ENCODE results near the gene NDUFA5. TPM values are rescaled to one million over a fixed set of nuclear protein-coding genes. Genes with fewer than 3 reads are reported as not detected.

The NDUFA5 gene
- total RNA-seq, 1 donor from 2014 or later = 118 TPM

- Mint-ChIP-seq H3K36me3 (no peaks in the 10 kb centered on the region), H3K27ac (no peak overlapping the region), H3K4me3 (no peak overlapping the region), H3K27me3 (ENCODE audit: insufficient read depth, low read depth) (no peaks in the 10 kb centered on the region), H3K4me1 (no peaks in the 10 kb centered on the region), H3K9me3 (no peaks in the 10 kb centered on the region)
- H4K20me1 ChIP-seq (ENCODE audit: low read depth) = no peaks in the 10 kb centered on the region
- no peaks in the 10 kb centered on the region for H3K79me2 ChIP-seq (ENCODE audit: low read depth)
- H3K27ac ChIP-seq = no peak overlapping the region
- no peak overlapping the region for H3K4me2 ChIP-seq
- no peaks in the 10 kb centered on the region for H3F3A ChIP-seq (ENCODE audit: low read depth)
- H3K9me3 ChIP-seq (ENCODE audit: low read depth) = no peaks in the 10 kb centered on the region
- H2AFZ ChIP-seq (replicated peaks) = no peak overlapping the region
- H3K4me3 ChIP-seq = no peak overlapping the region
- H3K4me1 ChIP-seq = no peaks in the 10 kb centered on the region
- H3K27me3 ChIP-seq = no peaks in the 10 kb centered on the region
- no peak overlapping the region for H3K9ac ChIP-seq
- TF ChIP-seq CTCF (IDR thresholded peaks at IDR 0.05) (no peak), EZH2 (IDR thresholded peaks at IDR 0.05) (no peak), EZH2phosphoT487 (IDR thresholded peaks at IDR 0.05) (no peak)
- H3K36me3 ChIP-seq = no peaks in the 10 kb centered on the region
- no peak for DNase-seq (ENCODE audit: low spot score)
Observed at GRCh38 chr7:123583821-123584220, 26.2 kb upstream of the NDUFA5 start.

DNA sequence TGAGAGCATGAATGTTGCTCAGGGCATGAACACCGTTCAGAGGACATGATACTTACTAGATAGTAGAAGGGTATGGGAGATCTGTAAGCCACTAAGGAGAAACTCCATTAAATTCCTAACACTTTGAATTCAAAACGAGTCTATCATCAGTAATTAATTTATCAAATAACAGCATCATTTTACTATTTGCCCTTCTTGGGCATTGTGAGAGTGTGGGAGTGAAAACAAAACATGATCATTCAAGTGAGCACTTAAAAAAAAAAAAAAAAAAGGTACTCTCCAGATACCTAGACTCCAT lies 23.5 kb upstream of the NDUFA5 start:
- H3K4me1 ChIP-seq = no peaks in the 10 kb centered on the region
- no peaks in the 10 kb centered on the region for H3K9me3 ChIP-seq (ENCODE audit: low read depth)
- H3K4me3 Mint-ChIP-seq = no peak overlapping the region
- no peak for TF ChIP-seq EZH2 (IDR thresholded peaks at IDR 0.05)
- no peak for TF ChIP-seq CTCF (IDR thresholded peaks at IDR 0.05)
- no peak for TF ChIP-seq EZH2phosphoT487 (IDR thresholded peaks at IDR 0.05)
- no peak for DNase-seq (ENCODE audit: low spot score)
- H3K79me2 ChIP-seq (ENCODE audit: low read depth) = no peaks in the 10 kb centered on the region
- H3K27ac Mint-ChIP-seq = no peak overlapping the region
- H3K4me1 Mint-ChIP-seq = no peaks in the 10 kb centered on the region
- H3K9ac ChIP-seq = no peak overlapping the region
- H4K20me1 ChIP-seq (ENCODE audit: low read depth) = no peaks in the 10 kb centered on the region
- H3K27me3 ChIP-seq = no peaks in the 10 kb centered on the region
- no peak overlapping the region for H3K27ac ChIP-seq
- H3K4me3 ChIP-seq = no peak overlapping the region
- no peaks in the 10 kb centered on the region for H3K27me3 Mint-ChIP-seq (ENCODE audit: insufficient read depth, low read depth)
- no peaks in the 10 kb centered on the region for H3F3A ChIP-seq (ENCODE audit: low read depth)
- H3K36me3 ChIP-seq = no peaks in the 10 kb centered on the region
- H3K4me2 ChIP-seq = no peak overlapping the region
- H2AFZ ChIP-seq (replicated peaks) = peak overlapping the region; percentile 84
- no peaks in the 10 kb centered on the region for H3K9me3 Mint-ChIP-seq
- H3K36me3 Mint-ChIP-seq = no peaks in the 10 kb centered on the region

- no peaks in the 10 kb centered on the region for H4K20me1 ChIP-seq (ENCODE audit: low read depth)
- Mint-ChIP-seq H3K4me1 (no peaks in the 10 kb centered on the region), H3K27ac (no peak overlapping the region), H3K9me3 (no peaks in the 10 kb centered on the region), H3K27me3 (ENCODE audit: insufficient read depth, low read depth) (no peaks in the 10 kb centered on the region), H3K4me3 (no peak overlapping the region), H3K36me3 (no peaks in the 10 kb centered on the region)
- H3K9ac ChIP-seq = no peak overlapping the region
- peak overlapping the region; percentile 84 for H2AFZ ChIP-seq (replicated peaks)
- TF ChIP-seq CTCF (IDR thresholded peaks at IDR 0.05) = peak; percentile 82
- no peak for TF ChIP-seq EZH2phosphoT487 (IDR thresholded peaks at IDR 0.05)
- no peak for TF ChIP-seq EZH2 (IDR thresholded peaks at IDR 0.05)
- H3K4me2 ChIP-seq = no peak overlapping the region
- no peaks in the 10 kb centered on the region for H3F3A ChIP-seq (ENCODE audit: low read depth)
- H3K79me2 ChIP-seq (ENCODE audit: low read depth) = no peaks in the 10 kb centered on the region
- H3K9me3 ChIP-seq (ENCODE audit: low read depth) = no peaks in the 10 kb centered on the region
- H3K27me3 ChIP-seq = no peaks in the 10 kb centered on the region
- H3K4me1 ChIP-seq = no peaks in the 10 kb centered on the region
- no peaks in the 10 kb centered on the region for H3K36me3 ChIP-seq
- H3K27ac ChIP-seq = no peak overlapping the region
- no peak overlapping the region for H3K4me3 ChIP-seq
- DNase-seq (ENCODE audit: low spot score) = peak; percentile 67
Observed at GRCh38 chr7:123580406-123581161, 23.0 kb upstream of the NDUFA5 start.

All from neural progenitor cell (in vitro differentiated cells).